ENCODE results near the gene NDUFAB1.
"Not testable (repeated sequence)": the region's sequence is repeated elsewhere in the genome, so short reads cannot be mapped to it uniquely, and the experiment has no call there.

Gene NDUFAB1

DNA sequence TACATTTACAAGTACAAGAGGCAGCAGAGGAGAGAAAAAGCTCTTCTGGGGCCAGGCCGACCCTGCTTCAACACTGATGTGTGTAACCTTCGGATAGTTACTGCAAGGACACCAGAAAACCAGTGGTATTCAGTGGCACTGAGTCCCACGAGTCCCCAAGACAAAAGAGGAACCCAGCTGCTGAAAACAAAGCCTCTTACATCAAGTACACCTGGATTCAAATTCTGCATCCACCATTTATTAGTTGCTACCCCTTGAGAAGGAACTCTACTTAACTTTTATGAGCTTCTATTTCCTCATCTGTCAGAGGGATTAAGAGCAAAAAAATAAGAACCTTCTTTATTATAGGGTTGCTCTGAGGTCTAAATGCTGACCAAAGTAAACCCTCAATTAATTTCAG lies 41.6 kb downstream of the NDUFAB1 start:
- Histone ChIP-seq H3K36me3 (ENCODE audit: insufficient read depth, low read length) (peaks cover 15% of the 10 kb centered on the region), H3K4me1 (ENCODE audit: control insufficient read depth, insufficient read depth, low read length, unreplicated experiment) (peaks cover 6% of the 10 kb centered on the region), H3K4me3 (ENCODE audit: low read depth, low read length) (no peak overlapping the region), H3K27me3 (ENCODE audit: insufficient read depth, low read length) (no peaks in the 10 kb centered on the region), H2AFZ (ENCODE audit: low read length, unreplicated experiment) (no peak overlapping the region), H3K27ac (ENCODE audit: low read depth, low read length) (no peak overlapping the region), H3K79me2 (ENCODE audit: control insufficient read depth, insufficient read depth, low read length, unreplicated experiment) (peaks cover 27% of the 10 kb centered on the region)

DNA sequence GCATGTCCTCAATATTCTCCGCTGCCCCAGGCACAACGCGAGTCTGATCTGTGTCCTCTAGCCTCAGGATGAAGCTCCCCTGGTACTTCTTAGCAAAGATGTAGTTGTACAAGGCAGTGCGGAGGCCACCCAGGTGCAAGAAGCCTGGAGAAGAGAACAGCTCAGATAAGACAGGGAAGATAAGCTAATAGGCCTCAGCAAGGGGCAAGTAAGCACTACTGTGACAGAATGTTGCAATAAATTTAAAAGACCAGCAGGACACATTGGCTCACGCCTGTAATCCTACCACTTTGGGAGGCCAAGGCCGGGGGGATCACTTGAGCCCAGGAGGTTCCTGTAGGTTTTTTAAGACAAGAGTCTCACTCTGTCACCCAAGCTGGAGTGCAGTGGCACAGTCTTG lies 44.0 kb downstream of the NDUFAB1 start:
- Histone ChIP-seq H3K4me1 (ENCODE audit: control insufficient read depth, insufficient read depth, low read length, unreplicated experiment) (no peaks in the 10 kb centered on the region), H3K36me3 (ENCODE audit: insufficient read depth, low read length) (peaks cover 14% of the 10 kb centered on the region; the same call in 1 of the 2 replicates), H3K79me2 (ENCODE audit: control insufficient read depth, insufficient read depth, low read length, unreplicated experiment) (peaks cover 8% of the 10 kb centered on the region), H3K27ac (ENCODE audit: low read depth, low read length) (no peak overlapping the region), H3K27me3 (ENCODE audit: insufficient read depth, low read length) (no peaks in the 10 kb centered on the region), H3K4me3 (ENCODE audit: low read depth, low read length) (no peak overlapping the region), H2AFZ (ENCODE audit: low read length, unreplicated experiment) (no peak overlapping the region)

DNA sequence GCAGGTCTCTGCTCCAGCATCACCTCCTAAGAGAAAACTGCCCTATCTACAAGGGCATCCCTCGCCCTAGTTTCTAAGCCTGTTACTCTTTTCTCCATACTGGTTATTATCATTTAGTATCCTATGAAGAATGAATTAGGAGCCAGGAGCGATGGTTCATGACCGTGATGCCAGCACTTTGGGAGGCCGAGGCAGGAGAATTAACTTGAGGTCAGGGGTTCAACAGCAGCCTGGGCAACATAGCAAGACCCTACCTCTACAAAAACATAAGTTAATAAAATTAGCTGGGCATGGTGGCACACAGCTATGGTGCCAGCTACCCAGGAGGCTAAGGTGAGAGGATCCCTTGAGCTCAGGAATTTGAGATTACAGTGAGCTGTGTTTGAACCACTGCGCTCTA lies 46.2 kb downstream of the NDUFAB1 start:
- Histone ChIP-seq H3K79me2 (ENCODE audit: control insufficient read depth, insufficient read depth, low read length, unreplicated experiment) (no peaks in the 10 kb centered on the region), H3K4me3 (ENCODE audit: low read depth, low read length) (no peak overlapping the region), H3K4me1 (ENCODE audit: control insufficient read depth, insufficient read depth, low read length, unreplicated experiment) (no peaks in the 10 kb centered on the region), H2AFZ (ENCODE audit: low read length, unreplicated experiment) (no peak overlapping the region), H3K36me3 (ENCODE audit: insufficient read depth, low read length) (peaks cover 17% of the 10 kb centered on the region; the same call in 1 of the 2 replicates), H3K27me3 (ENCODE audit: insufficient read depth, low read length) (no peaks in the 10 kb centered on the region), H3K27ac (ENCODE audit: low read depth, low read length) (no peak overlapping the region)

GRCh38 chr16:23544436-23544835 lies 51.7 kb downstream of the NDUFAB1 start:
- peaks cover 10% of the 10 kb centered on the region; the same call in 1 of the 2 replicates for H3K36me3 ChIP-seq (ENCODE audit: insufficient read depth, low read length)

DNA sequence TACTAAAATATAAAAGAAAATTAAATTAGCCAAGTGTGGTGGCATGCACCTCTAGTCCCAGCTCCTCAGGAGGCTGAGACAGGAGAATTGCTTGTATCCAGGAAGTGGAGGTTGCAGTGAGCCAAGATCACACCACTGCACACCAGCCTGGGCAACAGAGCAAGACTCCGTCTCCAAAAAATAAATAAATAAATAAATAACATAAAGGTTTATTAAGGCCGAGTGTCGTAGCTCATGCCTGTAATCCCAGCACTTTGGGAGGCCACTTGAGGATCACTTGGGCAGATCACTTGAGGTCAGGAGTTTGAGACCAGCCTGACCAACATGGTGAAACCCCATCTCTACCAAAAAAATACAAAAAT lies 55.3 kb downstream of the NDUFAB1 start:
- not testable (repeated sequence) for H3K79me2 ChIP-seq (ENCODE audit: control insufficient read depth, insufficient read depth, low read length, unreplicated experiment); H3K36me3 ChIP-seq (ENCODE audit: insufficient read depth, low read length); H3K27ac ChIP-seq (ENCODE audit: low read depth, low read length); H3K27me3 ChIP-seq (ENCODE audit: insufficient read depth, low read length); H2AFZ ChIP-seq (ENCODE audit: low read length, unreplicated experiment); H3K4me3 ChIP-seq (ENCODE audit: low read depth, low read length)
- peaks cover 17% of the 10 kb centered on the region for H3K4me1 ChIP-seq (ENCODE audit: control insufficient read depth, insufficient read depth, low read length, unreplicated experiment)

More at GRCh38 chr16:23544436-23544835, 51.7 kb downstream of the NDUFAB1 start:
- Histone ChIP-seq H3K79me2 (ENCODE audit: control insufficient read depth, insufficient read depth, low read length, unreplicated experiment) (no peaks in the 10 kb centered on the region), H3K27ac (ENCODE audit: low read depth, low read length) (no peak overlapping the region), H3K4me3 (ENCODE audit: low read depth, low read length) (no peak overlapping the region), H3K4me1 (ENCODE audit: control insufficient read depth, insufficient read depth, low read length, unreplicated experiment) (no peaks in the 10 kb centered on the region), H3K27me3 (ENCODE audit: insufficient read depth, low read length) (no peaks in the 10 kb centered on the region), H2AFZ (ENCODE audit: low read length, unreplicated experiment) (no peak overlapping the region)

DNA sequence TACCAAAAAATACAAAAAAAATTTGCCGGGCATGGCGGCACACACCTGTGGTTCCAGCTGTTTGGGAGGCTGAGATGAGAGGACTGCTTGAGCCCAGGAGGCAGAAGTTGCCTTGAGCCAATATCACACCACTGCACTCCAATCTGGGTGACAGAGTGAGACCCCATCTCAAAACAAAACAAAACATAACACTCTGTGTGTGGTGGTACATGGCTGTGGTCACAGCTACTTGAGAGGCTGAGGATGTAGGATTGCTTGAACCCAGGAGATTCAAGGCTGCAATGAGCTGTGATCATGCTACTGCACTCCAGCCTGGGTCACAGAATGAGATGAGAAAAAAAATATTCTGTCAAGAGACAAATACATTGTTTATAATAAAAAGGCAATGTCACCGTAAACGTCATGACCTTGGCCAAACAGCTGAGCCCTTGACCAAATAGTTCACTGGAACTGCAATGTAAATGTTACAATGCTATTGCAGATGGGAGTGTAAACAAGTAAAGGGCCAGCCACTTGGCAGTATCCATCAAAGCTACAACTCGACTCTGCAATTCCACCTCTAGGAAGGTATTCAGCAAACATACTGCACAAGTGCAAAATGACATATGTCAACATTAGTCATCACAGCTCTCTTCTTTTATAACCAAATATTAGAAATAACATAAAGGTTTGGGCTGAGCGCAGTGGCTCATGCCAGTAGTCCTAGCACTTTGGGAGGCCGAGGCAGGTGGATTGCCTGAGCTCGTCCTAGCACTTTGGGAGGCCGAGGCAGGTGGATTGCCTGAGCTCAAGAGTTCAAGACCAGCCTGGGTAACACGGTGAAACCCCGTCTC lies 55.9 kb downstream of the NDUFAB1 start:
- Histone ChIP-seq H3K36me3 (ENCODE audit: insufficient read depth, low read length) (peaks cover 3% of the 10 kb centered on the region; the same call in 1 of the 2 replicates), H2AFZ (ENCODE audit: low read length, unreplicated experiment) (no peak overlapping the region), H3K4me1 (ENCODE audit: control insufficient read depth, insufficient read depth, low read length, unreplicated experiment) (peaks cover 18% of the 10 kb centered on the region), H3K4me3 (ENCODE audit: low read depth, low read length) (no peak overlapping the region), H3K27me3 (ENCODE audit: insufficient read depth, low read length) (no peaks in the 10 kb centered on the region), H3K27ac (ENCODE audit: low read depth, low read length) (no peak overlapping the region), H3K79me2 (ENCODE audit: control insufficient read depth, insufficient read depth, low read length, unreplicated experiment) (no peaks in the 10 kb centered on the region)

DNA sequence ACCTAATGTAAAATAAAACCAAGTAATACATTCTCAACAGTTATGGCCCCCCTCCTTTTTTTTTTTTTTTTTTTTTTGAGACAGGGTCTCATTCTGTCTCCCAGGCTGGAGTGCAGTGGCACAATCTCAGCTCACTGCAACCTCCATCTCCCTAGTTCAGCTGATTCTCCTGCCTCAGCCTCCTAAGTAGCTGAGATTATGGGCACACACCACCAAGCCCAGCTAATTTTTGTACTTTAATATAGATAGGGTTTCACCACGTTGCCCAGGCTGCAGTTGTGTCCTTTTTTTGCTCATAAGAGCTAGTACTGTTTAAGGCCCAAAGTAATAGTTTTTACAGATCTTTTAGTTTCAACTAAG lies 57.2 kb downstream of the NDUFAB1 start:
- Histone ChIP-seq H3K27me3 (ENCODE audit: insufficient read depth, low read length) (no peaks in the 10 kb centered on the region), H3K79me2 (ENCODE audit: control insufficient read depth, insufficient read depth, low read length, unreplicated experiment) (no peaks in the 10 kb centered on the region), H3K36me3 (ENCODE audit: insufficient read depth, low read length) (peaks cover 8% of the 10 kb centered on the region; the same call in 1 of the 2 replicates), H2AFZ (ENCODE audit: low read length, unreplicated experiment) (no peak overlapping the region), H3K4me1 (ENCODE audit: control insufficient read depth, insufficient read depth, low read length, unreplicated experiment) (peaks cover 18% of the 10 kb centered on the region), H3K4me3 (ENCODE audit: low read depth, low read length) (no peak overlapping the region), H3K27ac (ENCODE audit: low read depth, low read length) (peak overlapping the region; percentile 54)

GRCh38 chr16:23537390-23537789 lies 58.7 kb downstream of the NDUFAB1 start:
- peaks cover 18% of the 10 kb centered on the region for H3K4me1 ChIP-seq (ENCODE audit: control insufficient read depth, insufficient read depth, low read length, unreplicated experiment)
- H2AFZ ChIP-seq (ENCODE audit: low read length, unreplicated experiment) = no peak overlapping the region
- no peak overlapping the region for H3K4me3 ChIP-seq (ENCODE audit: low read depth, low read length)
- no peaks in the 10 kb centered on the region for H3K79me2 ChIP-seq (ENCODE audit: control insufficient read depth, insufficient read depth, low read length, unreplicated experiment)
- no peak overlapping the region for H3K27ac ChIP-seq (ENCODE audit: low read depth, low read length)
- H3K27me3 ChIP-seq (ENCODE audit: insufficient read depth, low read length) = no peaks in the 10 kb centered on the region
- peaks cover 8% of the 10 kb centered on the region; the same call in 1 of the 2 replicates for H3K36me3 ChIP-seq (ENCODE audit: insufficient read depth, low read length)

DNA sequence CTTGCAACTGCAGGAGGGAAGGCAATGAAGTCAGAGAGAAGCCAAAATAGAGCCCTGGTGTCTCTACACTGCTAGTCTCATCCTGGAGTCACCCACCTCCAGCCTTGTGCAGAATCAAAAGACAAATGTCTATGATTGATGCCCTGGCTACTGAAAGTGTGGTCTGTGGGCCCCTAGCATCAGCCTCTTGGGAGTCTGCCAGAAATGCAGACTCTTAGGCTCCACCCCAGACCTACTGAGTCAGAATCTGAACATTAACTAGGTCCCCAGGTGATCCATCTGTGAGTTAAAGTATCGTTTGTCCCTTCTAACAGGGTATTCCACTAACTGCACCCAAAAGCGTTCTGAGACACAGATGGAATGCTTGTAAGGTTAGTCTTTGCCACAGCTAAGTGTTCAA lies 60.2 kb downstream of the NDUFAB1 start:
- Histone ChIP-seq H3K36me3 (ENCODE audit: insufficient read depth, low read length) (peaks cover 5% of the 10 kb centered on the region; the same call in 1 of the 2 replicates), H3K79me2 (ENCODE audit: control insufficient read depth, insufficient read depth, low read length, unreplicated experiment) (no peaks in the 10 kb centered on the region), H3K27ac (ENCODE audit: low read depth, low read length) (no peak overlapping the region), H3K4me1 (ENCODE audit: control insufficient read depth, insufficient read depth, low read length, unreplicated experiment) (peaks cover 18% of the 10 kb centered on the region), H2AFZ (ENCODE audit: low read length, unreplicated experiment) (no peak overlapping the region), H3K4me3 (ENCODE audit: low read depth, low read length) (no peak overlapping the region), H3K27me3 (ENCODE audit: insufficient read depth, low read length) (no peaks in the 10 kb centered on the region)

DNA sequence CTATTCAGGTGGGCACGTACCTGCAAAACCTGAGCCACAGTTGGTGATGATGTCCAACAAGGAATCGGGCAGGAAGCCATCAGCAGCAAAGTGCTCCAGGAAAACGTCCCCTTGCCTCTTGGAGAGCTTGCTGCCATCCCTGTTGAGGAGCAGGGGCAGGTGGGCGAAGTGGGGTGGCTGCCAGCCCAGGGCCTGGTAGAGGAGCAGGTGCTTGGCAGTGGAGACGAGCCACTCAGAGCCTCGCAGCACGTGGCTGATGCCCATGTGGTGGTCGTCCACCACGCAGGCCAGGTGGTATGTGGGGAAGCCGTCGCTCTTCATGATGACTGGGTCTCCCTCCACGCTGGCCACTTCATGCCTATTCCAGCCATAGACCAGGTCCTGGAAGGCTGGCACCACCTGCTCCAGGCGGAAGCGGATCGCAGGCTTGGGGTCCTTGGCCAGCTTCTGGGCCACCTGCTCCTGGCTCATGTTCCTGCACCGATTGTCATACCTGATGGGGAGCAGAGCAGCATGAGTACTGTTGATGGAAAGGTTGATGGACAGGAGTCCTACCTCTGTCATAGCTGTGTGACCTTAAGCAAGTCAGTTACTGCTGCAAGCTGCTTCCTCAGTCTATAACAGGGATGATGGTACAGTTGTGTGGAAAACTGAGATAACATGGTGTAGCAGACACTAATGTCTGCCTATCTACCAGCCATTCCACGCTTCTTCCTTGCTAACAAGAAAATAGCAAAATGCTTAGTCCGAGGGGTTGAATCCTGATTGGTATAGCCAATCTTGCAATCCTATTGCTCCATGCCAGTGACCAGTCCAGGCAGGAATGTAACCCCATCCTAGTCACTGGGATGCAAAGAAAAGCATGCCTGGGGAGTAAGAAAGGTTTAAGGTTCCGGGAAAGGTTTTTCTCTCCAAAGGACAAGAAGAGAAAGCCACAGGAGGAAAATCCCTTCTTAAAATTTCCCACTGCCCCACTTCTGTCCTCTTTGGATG lies 61.0 kb downstream of the NDUFAB1 start:
- peaks cover 5% of the 10 kb centered on the region; the same call in 1 of the 2 replicates for H3K36me3 ChIP-seq (ENCODE audit: insufficient read depth, low read length)
- peaks cover 18% of the 10 kb centered on the region for H3K4me1 ChIP-seq (ENCODE audit: control insufficient read depth, insufficient read depth, low read length, unreplicated experiment)
- H2AFZ ChIP-seq (ENCODE audit: low read length, unreplicated experiment) = no peak overlapping the region
- no peaks in the 10 kb centered on the region for H3K79me2 ChIP-seq (ENCODE audit: control insufficient read depth, insufficient read depth, low read length, unreplicated experiment)
- H3K27me3 ChIP-seq (ENCODE audit: insufficient read depth, low read length) = no peaks in the 10 kb centered on the region
- H3K27ac ChIP-seq (ENCODE audit: low read depth, low read length) = no peak overlapping the region
- no peak overlapping the region for H3K4me3 ChIP-seq (ENCODE audit: low read depth, low read length)

Data from ACC112 (cell line).